Measurements from ENCODE around the gene KRTAP9-3.

GRCh38 chr17:41223821-41224220, 8.4 kb upstream of the KRTAP9-3 start:
- TF ChIP-seq CTCF (IDR thresholded peaks at IDR 0.05) (no peak), POLR2A (IDR thresholded peaks at IDR 0.05) (no peak)

Data from heart left ventricle (tissue), 13 donors.